NOMO-1 treated with DMSO at 0.1 percent for 48 hours (cell line): Measurements from ENCODE around the gene CDH18.
"Not testable (repeated sequence)": the region's sequence is repeated elsewhere in the genome, so short reads cannot be mapped to it uniquely, and the experiment has no call there.

Source experiments
- DNase-seq: peaks from one replicate; lab custom pipeline; 2025; ENCODE audit not compliant: unreplicated experiment; lab: John Stamatoyannopoulos, UW

Gene CDH18

DNA sequence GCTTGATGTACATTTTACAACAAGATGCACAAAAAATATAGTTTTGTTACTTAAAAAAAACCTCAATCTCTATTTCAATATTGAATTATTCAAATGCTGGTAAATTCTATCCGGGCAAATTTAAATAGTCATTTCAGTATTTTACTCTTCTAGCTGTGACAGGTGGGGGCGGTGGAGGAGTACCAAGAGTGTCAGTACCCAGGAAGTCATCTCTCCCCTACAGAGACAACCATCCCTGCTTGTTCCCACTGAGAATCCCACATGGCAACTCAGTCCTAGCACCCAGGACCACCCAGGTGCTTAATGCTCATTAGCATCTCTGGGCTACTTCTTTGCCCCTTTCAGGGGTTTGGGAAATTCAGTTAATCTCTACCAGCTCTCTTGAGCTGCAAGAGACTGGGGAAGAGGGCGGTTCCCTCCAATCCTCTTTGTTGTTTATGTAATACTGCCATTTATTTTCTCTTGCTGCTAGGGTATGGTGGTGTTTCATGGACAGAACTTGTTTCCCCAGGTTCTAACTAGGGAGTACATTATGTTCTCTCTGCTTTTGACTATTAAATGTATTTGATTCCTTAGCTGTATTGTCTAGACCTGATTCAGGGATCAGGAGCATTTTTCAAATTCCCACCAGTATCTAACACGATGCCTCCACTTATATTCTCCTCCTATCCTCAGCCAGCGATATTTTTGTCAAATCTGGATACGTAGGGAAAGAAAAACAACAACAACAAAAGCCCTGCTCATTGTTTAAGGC, 122.5 kb downstream of the CDH18 start:
- DNase-seq = no peak

GRCh38 chr5:19862711-19863110, 125.3 kb downstream of the CDH18 start:
- no peak for DNase-seq

DNA sequence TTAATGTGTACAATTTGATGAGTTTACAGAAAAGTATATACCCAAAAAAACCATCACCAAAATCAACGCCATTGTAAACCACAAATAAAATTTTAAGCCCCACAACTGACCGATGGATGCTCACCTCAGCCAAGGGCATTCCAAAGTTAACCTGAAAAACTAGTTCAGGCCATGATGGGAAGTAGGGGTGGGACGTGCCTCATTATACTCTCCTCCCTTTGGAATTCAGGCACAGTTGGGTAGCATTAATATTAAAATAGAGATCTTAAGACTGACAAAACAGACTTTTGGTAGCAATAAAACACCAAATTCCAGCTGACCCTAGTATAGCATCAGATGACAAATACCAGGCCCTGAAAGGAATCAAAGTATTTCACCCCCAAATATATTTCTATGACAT, 129.0 kb downstream of the CDH18 start:
- no peak for DNase-seq

GRCh38 chr5:19855931-19856330, 132.1 kb downstream of the CDH18 start:
- no peak for DNase-seq

DNA sequence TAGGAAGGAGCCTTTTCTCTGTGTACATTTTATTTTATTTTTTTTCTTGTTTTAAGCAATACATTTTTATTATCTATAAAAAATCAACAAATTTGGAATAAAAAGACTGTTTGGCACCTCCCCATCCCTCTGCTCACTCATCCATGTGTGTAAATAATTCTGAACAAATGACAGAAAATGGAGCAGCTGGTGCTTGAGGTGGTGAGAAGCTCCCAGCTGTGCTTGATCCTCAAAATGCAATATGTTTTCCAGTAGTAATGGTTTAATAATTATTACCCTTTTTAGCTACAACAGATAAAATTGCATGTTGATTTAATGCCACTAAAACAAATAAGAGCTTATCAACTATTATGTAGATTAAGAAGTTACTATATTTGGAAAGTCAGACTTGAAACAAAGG, 132.5 kb downstream of the CDH18 start:
- DNase-seq = no peak

- no peak for DNase-seq
Observed at GRCh38 chr5:19855031-19855430, 133.0 kb downstream of the CDH18 start.

DNA sequence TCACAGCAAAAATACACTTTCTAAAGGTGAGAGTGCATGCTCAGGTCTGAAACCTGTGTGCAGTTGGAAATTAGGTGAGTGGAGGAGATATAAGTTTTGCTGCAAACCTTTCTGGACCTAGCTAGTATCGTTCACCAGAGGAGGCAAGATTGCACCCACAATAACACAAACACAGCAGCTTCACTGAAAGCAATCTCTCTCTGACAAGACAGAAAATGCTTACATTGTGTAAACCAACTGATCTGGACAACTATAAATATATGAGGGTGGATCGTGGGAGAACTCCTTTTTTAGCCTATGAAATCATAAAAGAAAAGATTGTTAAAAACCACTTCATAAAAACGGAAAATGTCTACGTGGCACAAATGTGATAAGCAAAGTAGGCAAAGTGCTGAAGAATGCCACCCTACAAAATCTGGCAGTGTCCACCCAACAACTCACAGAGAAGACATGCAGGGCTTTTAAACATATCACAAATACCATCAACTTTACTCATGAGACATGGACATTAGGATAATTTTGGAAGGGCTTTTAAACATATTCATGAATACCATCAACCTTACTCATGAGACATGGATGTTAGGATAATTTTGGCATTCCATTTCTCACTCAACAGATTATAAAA, 134.3 kb downstream of the CDH18 start:
- no peak for DNase-seq

DNA sequence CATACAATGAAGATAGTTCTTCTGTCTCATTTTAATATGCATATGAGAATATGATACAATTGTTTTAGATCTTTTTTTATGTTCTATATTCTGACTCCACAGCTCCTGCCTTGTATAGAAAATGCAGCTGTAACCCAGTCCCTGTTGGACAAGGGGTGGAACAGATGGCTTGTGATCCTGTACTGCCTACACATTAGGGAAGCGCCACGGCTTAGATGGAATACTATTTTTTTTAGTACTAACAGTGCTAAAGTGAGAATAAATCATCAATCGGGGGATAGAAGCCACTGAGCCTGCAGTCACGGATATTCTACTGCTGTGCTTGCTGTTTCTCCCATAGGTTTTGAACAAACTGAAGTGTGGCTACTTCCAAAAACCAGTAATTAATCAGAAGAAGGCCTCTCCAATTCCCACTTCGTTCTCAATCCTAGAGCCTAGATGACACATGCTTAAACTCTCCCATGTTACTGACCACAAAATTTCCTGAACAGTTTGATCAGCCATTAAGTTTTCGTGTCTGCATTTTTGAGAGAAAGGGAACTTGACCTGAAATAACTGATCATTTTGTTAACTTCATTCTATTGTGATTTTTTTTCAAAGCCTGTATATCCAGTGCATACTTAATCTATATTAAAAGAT, 150.3 kb downstream of the CDH18 start:
- DNase-seq = no peak

GRCh38 chr5:19835442-19835841, 152.6 kb downstream of the CDH18 start:
- DNase-seq = no peak

DNA sequence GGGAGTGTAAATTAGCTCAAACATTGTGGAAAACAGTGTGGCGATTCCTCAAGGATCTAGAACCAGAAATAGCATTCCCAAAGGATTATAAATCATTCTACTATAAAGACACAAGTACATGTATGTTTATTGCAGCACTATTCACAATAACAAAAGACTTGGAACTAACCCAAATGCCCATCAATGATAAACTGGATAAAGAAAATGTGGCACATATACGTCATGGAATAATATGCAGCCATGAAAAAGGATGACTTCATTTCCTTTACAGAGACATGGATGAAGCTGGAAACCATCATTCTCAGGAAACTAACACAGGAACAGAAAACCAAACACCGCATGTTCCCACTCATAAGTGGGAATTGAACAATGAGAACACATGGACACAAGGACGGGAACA, 175.3 kb downstream of the CDH18 start:
- DNase-seq = not testable (repeated sequence)

GRCh38 chr5:19806756-19807155, 181.2 kb downstream of the CDH18 start:
- DNase-seq = no peak

- DNase-seq = no peak
Observed at GRCh38 chr5:19802686-19803085, 185.3 kb downstream of the CDH18 start.

DNA sequence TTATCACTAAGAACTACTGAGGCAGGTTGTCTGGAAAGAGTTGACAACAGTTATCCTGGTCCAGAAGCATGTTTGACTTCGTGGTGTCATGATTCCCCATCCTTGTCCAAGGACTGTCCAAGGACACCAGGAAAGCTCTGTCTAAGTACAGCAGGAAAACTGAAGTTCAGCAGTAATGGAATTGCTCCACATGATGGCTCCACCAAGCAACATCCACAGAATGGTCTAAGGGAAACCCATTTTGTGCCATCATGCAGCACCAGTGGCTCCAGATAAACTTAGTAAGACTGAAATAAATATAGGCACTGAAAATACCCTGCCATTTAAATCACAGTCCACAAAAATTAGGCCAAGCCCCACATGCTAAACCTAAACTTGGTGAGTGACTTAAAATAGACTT, 192.8 kb downstream of the CDH18 start:
- no peak for DNase-seq

- DNase-seq = no peak
Observed at GRCh38 chr5:19790829-19791466, 197.1 kb downstream of the CDH18 start.

GRCh38 chr5:19782566-19782965, 205.4 kb downstream of the CDH18 start:
- DNase-seq = no peak

- DNase-seq = no peak
Observed at GRCh38 chr5:19777363-19777762, 210.6 kb downstream of the CDH18 start.

DNA sequence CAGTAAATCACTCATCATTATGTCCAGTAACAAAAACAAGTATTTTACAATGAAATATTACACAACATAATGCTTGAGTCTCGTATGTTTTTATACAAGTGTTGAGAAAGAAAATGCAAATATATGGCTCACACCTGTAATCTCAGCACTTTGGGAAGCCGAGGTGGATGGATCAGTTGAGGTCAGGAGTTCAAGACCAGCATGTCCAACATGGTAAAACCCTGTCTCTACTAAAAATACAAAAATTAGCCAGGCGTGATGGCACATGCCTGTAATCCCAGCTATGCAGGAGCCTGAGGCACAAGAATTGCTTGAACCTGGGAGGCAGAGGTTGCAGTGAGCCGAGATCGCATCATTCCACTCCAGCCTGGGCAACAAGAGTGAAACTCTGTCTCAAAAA, 211.1 kb downstream of the CDH18 start:
- not testable (repeated sequence) for DNase-seq

DNA sequence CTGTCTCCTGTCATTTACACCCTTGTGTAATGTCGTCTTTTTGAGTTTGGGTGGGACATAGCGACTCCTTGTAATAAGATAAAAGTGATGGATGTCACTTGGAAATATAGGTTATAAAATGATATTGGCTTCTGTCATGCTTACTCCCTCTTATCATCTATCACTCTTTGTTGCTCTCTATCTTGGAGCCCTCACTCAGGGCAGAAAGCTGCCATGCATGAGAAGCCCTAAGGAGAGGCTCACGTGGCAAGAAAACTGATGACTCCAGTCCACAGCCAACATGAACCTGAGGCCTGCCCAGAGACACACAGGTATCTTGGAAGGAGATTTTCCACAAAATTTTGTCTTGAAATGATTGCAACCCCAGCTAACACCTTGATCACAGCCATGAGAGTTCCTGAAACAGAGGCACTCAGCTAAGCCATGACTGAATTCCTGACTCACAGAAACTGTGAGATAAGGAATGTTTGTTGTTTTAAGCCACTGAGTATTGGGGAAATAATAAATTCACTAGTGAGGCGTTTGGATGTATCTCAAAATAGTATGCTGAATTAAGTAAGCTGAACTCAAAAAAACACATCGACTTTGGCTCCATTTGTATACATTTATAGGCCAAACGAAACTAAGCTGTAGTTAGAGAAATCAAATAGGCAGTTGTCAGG, 216.7 kb downstream of the CDH18 start:
- DNase-seq = no peak

DNA sequence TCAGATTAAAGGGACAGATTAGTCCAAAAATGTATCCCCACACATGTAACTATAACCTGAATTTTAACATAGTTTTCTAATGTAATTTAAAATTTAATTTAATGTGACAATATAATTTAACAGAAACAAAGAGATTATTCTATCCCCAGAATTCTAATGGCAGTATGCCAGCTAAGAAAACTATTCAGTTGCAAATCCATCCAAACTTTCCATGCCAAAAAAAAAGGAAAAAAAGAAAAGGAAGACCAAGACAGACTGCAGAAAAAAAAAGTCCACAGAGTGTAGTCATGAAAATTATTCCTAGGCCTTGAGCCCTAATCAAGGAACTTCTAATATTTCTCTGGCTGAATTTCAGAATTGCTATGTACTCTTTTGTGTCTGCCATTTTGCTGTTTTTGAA, 217.6 kb downstream of the CDH18 start:
- DNase-seq = no peak

DNA sequence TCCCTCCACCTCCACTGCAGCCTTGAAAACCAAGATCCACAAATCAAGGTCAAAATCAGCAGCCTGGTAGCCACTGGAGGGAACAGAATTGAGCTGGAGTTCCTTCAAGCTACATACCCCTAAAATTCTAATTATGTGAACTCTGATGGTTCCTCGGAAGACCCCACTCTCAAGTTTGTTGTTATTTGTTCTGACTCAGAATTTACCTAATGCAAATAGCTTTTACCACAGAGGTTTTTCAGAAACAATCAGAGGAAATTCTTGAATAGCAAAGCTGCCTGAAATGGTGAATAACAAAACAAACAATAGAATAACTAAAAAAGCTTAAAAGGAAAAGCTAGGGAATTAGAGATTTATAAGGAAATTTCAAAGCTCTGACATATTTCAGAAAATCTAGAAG, 220.0 kb downstream of the CDH18 start:
- DNase-seq = no peak

DNA sequence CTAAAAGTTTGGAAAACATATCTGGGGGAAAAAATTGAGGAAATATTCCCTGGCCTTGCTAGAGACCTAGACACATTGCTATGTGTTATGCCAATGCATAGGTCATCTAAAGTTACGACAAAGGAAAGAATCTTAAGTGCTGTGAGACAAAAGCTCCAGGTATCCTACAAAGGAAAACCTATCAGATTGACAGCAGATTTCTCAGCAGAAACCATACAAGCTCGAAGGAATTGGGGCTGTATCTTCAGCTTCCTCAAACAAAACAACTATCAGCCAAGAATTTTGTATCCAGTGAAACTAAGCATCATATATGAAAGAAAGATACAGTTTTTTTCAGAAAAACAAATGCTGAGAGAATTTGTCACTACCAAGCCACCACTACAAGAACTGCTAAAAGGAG, 234.4 kb downstream of the CDH18 start:
- DNase-seq = no peak
